HepG2 (cell line): ENCODE results near the gene WWC2. TPM values are rescaled to one million over a fixed set of nuclear protein-coding genes. Genes with fewer than 3 reads are reported as not detected.

Experiments used
- ARNTL ChIP-seq: sonication (generic); formaldehyde crosslinking; IDR thresholded peaks from 2 replicates; pipeline ENCODE4 v1.4.0; 2020; ENCODE audit warnings: mild to moderate bottlenecking, missing genetic modification reagents
- BCL6 ChIP-seq: IDR thresholded peaks from 2 replicates; pipeline ENCODE4 v1.6.1; 2016; ENCODE audit warnings: missing genetic modification reagents, missing compliant biosample characterization
- BORCS8-MEF2B ChIP-seq: sonication (generic); formaldehyde crosslinking; IDR thresholded peaks from 2 replicates; pipeline ENCODE4 v1.8.0; 2022; ENCODE audit warnings: mild to moderate bottlenecking, missing genetic modification reagents
- ESRRA ChIP-seq: sonication (generic); formaldehyde crosslinking; IDR thresholded peaks from 2 replicates; pipeline ENCODE4 v1.5.1; 2020; ENCODE audit warnings: mild to moderate bottlenecking, low read depth, missing genetic modification reagents
- FOXJ3 ChIP-seq: sonication (generic); formaldehyde crosslinking; IDR thresholded peaks from 2 replicates; pipeline ENCODE4 v1.4.0; 2020; ENCODE audit warnings: missing genetic modification reagents, mild to moderate bottlenecking, borderline replicate concordance
- ISL2 ChIP-seq: sonication (generic); formaldehyde crosslinking; IDR thresholded peaks from 2 replicates; pipeline ENCODE4 v1.5.0; 2020; ENCODE audit warnings: missing genetic modification reagents
- KDM2A ChIP-seq: sonication (generic); formaldehyde crosslinking; IDR thresholded peaks from 2 replicates; pipeline ENCODE4 v1.4.0; 2020; ENCODE audit warnings: low read depth, missing genetic modification reagents, borderline replicate concordance
- NR2C2 ChIP-seq: sonication (generic); formaldehyde crosslinking; IDR thresholded peaks from 2 replicates; pipeline ENCODE4 v1.4.0; 2020; ENCODE audit warnings: missing genetic modification reagents, mild to moderate bottlenecking, moderate library complexity, borderline replicate concordance
- PAX8 ChIP-seq: sonication (generic); formaldehyde crosslinking; IDR thresholded peaks from 2 replicates; pipeline ENCODE4 v1.8.0; 2022; ENCODE audit warnings: mild to moderate bottlenecking, missing genetic modification reagents, borderline replicate concordance
- REL ChIP-seq: sonication (generic); formaldehyde crosslinking; conservative IDR thresholded peaks from 2 replicates; pipeline ENCODE4 v1.8.0; 2022; ENCODE audit warnings: mild to moderate bottlenecking, missing genetic modification reagents, moderate library complexity
- SSRP1 ChIP-seq: IDR thresholded peaks from 2 replicates; pipeline ENCODE4 v1.6.1; 2016; ENCODE audit warnings: control low read depth
- STAG1 ChIP-seq: sonication (generic); formaldehyde crosslinking; IDR thresholded peaks from 2 replicates; pipeline ENCODE4 v1.4.0; 2020; ENCODE audit warnings: missing genetic modification reagents
- TRIM24 ChIP-seq: sonication (generic); formaldehyde crosslinking; IDR thresholded peaks from 2 replicates; pipeline ENCODE4 v1.8.0; 2022; ENCODE audit warnings: mild to moderate bottlenecking, missing genetic modification reagents
- ZFAT ChIP-seq: sonication (generic); formaldehyde crosslinking; conservative IDR thresholded peaks from 2 replicates; pipeline ENCODE4 v1.8.1; 2023; ENCODE audit warnings: missing genetic modification reagents, inconsistent platforms
- ZFP1 ChIP-seq: IDR thresholded peaks from 2 replicates; pipeline ENCODE4 v1.6.1; 2016
- ZNF33A ChIP-seq: sonication (generic); formaldehyde crosslinking; IDR thresholded peaks from 2 replicates; pipeline ENCODE4 v1.5.1; 2020; ENCODE audit warnings: missing genetic modification reagents, mild to moderate bottlenecking, moderate library complexity, borderline replicate concordance
- ZNF567 ChIP-seq: sonication (generic); formaldehyde crosslinking; IDR thresholded peaks from 2 replicates; pipeline ENCODE4 v1.8.1; 2023; ENCODE audit warnings: mild to moderate bottlenecking, missing genetic modification reagents, borderline replicate concordance
- ZNF605 ChIP-seq: sonication (generic); formaldehyde crosslinking; IDR thresholded peaks from 2 replicates; pipeline ENCODE4 v1.8.0; 2022; ENCODE audit warnings: mild to moderate bottlenecking, missing genetic modification reagents
- polyA plus RNA-seq, 8 experiments: library from polyadenylated mRNA; depleted of rRNA in 3 of 8; stranded (reverse) in 7 of 8; unstranded in 1 of 8; fragments of >200 nt; fragmentation: Illumina TruSeq in 4 of 8; extraction: Trizol in 4 of 8; gene quantifications; 2 replicates each; pipeline versions ENCODE4 v1.2.1 to v1.2.3, GENCODE V29; 2011 to 2016; ENCODE audit warnings: low read depth in 4 of 8, missing spikeins in 1 of 8, mixed read lengths in 1 of 8; ENCODE audit not compliant: insufficient read depth in 1 of 8
- total RNA-seq, 5 experiments: library from RNA; depleted of rRNA; stranded (reverse); fragments of >200 nt; fragmentation: Illumina TruSeq; extraction: Trizol; gene quantifications; 2 replicates each; pipeline ENCODE4 v1.2.3, GENCODE V29; 2016; ENCODE audit warnings: low read depth in 1 of 5
- TF ChIP-seq, protein P1 (sequence below): sonication (generic); formaldehyde crosslinking; conservative IDR thresholded peaks from 2 replicates; pipeline ENCODE4 v1.8.1; 2023; ENCODE audit warnings: missing genetic modification reagents
- TF ChIP-seq, protein P2 (sequence below): IDR thresholded peaks from 2 replicates; pipeline ENCODE4 v1.6.1; 2016
- TF ChIP-seq, protein P3 (sequence below): sonication (generic); formaldehyde crosslinking; IDR thresholded peaks from 2 replicates; pipeline ENCODE4 v1.5.1; 2020; ENCODE audit warnings: missing genetic modification reagents, mild to moderate bottlenecking, borderline replicate concordance
- TF ChIP-seq, protein P4 (sequence below): sonication (generic); formaldehyde crosslinking; IDR thresholded peaks from 2 replicates; pipeline ENCODE4 v1.4.0; 2020; ENCODE audit warnings: mild to moderate bottlenecking, missing genetic modification reagents, borderline replicate concordance

WWC2 gene
- total and polyA plus RNA-seq, 2 of the 13 experiments (the other 11 are each of a cell fraction or from before 2014, with no cell fraction given): 40.0 to 50.1 TPM

DNA sequence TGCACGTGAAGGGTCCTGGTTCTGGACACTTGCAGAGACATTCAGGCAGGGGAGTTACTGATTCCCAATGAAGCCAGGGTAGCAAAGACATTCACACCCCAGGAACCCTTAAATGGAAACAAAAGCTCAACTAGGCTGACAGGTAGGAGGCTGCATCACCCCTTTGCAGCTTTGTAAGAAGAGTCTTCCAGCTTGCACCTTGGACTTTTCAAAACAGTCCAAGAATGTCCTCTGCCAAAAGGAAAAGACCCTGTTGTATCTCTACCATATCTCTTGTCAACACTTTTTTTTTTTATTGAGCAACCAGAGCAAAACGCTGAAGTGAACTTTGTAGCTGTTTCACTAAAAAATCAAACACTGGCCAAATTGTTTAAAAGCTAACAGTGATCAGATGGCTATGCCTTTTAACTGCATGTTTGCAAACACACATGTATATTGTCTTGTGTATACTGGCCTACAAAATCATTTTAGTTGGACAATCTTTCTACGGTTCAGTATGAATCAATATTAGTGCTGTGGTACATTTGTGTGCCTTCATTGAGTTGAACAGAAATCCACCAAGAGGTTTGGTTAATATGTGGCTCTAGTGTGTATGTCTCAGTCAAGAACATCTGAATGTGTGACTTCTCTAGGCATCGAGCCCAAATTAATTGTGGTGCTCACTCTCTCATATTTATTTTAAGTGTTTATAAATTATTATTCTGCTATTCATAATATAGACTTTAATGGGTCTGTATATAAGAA, 18.5 kb upstream of the WWC2 start (continued):
- no peak for TF ChIP-seq KDM2A (CRISPR knock-in tag)
- no peak for TF ChIP-seq REL
- TF ChIP-seq ARNTL (CRISPR knock-in tag): peak; percentile 52; the same call in 1 of the 2 replicates
- TF ChIP-seq ZNF605 (CRISPR knock-in tag): peak; percentile 58; the same call in 1 of the 2 replicates
- no peak for TF ChIP-seq BORCS8-MEF2B
- TF ChIP-seq, protein P1, sequence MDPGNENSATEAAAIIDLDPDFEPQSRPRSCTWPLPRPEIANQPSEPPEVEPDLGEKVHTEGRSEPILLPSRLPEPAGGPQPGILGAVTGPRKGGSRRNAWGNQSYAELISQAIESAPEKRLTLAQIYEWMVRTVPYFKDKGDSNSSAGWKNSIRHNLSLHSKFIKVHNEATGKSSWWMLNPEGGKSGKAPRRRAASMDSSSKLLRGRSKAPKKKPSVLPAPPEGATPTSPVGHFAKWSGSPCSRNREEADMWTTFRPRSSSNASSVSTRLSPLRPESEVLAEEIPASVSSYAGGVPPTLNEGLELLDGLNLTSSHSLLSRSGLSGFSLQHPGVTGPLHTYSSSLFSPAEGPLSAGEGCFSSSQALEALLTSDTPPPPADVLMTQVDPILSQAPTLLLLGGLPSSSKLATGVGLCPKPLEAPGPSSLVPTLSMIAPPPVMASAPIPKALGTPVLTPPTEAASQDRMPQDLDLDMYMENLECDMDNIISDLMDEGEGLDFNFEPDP (CRISPR knock-in tag): no peak
- no peak for TF ChIP-seq PAX8
- no peak for TF ChIP-seq NR2C2 (CRISPR knock-in tag)
- TF ChIP-seq, protein P2, sequence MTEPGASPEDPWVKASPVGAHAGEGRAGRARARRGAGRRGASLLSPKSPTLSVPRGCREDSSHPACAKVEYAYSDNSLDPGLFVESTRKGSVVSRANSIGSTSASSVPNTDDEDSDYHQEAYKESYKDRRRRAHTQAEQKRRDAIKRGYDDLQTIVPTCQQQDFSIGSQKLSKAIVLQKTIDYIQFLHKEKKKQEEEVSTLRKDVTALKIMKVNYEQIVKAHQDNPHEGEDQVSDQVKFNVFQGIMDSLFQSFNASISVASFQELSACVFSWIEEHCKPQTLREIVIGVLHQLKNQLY (CRISPR knock-in tag): peak; percentile 56; the same call in 1 of the 2 replicates
- TF ChIP-seq, protein P3, sequence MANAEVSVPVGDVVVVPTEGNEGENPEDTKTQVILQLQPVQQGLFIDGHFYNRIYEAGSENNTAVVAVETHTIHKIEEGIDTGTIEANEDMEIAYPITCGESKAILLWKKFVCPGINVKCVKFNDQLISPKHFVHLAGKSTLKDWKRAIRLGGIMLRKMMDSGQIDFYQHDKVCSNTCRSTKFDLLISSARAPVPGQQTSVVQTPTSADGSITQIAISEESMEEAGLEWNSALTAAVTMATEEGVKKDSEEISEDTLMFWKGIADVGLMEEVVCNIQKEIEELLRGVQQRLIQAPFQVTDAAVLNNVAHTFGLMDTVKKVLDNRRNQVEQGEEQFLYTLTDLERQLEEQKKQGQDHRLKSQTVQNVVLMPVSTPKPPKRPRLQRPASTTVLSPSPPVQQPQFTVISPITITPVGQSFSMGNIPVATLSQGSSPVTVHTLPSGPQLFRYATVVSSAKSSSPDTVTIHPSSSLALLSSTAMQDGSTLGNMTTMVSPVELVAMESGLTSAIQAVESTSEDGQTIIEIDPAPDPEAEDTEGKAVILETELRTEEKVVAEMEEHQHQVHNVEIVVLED (CRISPR knock-in tag): no peak; the same call in 1 of the 2 replicates
- 0 out of 2 replicates have a peak, but pooled peaks have one; percentile 3 for TF ChIP-seq STAG1 (CRISPR knock-in tag)
- TF ChIP-seq FOXJ3 (CRISPR knock-in tag): peak; percentile 98
- peak; percentile 96 for TF ChIP-seq ISL2 (CRISPR knock-in tag)
- no peak for TF ChIP-seq TRIM24 (CRISPR knock-in tag)
- 0 out of 2 replicates have a peak, but pooled peaks have one; percentile 20 for TF ChIP-seq SSRP1
- TF ChIP-seq ZFAT (CRISPR knock-in tag): no peak
- no peak for TF ChIP-seq ZNF567 (CRISPR knock-in tag)
- 0 out of 2 replicates have a peak, but pooled peaks have one; percentile 27 for TF ChIP-seq ZFP1 (CRISPR knock-in tag)
- peak; percentile 89 for TF ChIP-seq BCL6
- TF ChIP-seq ZNF33A (CRISPR knock-in tag): no peak
- TF ChIP-seq, protein P4, sequence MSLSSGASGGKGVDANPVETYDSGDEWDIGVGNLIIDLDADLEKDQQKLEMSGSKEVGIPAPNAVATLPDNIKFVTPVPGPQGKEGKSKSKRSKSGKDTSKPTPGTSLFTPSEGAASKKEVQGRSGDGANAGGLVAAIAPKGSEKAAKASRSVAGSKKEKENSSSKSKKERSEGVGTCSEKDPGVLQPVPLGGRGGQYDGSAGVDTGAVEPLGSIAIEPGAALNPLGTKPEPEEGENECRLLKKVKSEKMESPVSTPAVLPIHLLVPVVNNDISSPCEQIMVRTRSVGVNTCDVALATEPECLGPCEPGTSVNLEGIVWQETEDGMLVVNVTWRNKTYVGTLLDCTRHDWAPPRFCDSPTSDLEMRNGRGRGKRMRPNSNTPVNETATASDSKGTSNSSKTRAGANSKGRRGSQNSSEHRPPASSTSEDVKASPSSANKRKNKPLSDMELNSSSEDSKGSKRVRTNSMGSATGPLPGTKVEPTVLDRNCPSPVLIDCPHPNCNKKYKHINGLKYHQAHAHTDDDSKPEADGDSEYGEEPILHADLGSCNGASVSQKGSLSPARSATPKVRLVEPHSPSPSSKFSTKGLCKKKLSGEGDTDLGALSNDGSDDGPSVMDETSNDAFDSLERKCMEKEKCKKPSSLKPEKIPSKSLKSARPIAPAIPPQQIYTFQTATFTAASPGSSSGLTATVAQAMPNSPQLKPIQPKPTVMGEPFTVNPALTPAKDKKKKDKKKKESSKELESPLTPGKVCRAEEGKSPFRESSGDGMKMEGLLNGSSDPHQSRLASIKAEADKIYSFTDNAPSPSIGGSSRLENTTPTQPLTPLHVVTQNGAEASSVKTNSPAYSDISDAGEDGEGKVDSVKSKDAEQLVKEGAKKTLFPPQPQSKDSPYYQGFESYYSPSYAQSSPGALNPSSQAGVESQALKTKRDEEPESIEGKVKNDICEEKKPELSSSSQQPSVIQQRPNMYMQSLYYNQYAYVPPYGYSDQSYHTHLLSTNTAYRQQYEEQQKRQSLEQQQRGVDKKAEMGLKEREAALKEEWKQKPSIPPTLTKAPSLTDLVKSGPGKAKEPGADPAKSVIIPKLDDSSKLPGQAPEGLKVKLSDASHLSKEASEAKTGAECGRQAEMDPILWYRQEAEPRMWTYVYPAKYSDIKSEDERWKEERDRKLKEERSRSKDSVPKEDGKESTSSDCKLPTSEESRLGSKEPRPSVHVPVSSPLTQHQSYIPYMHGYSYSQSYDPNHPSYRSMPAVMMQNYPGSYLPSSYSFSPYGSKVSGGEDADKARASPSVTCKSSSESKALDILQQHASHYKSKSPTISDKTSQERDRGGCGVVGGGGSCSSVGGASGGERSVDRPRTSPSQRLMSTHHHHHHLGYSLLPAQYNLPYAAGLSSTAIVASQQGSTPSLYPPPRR (CRISPR knock-in tag): peak; percentile 91
- peak; percentile 49; the same call in 1 of the 2 replicates for TF ChIP-seq ESRRA
